Naive thymus-derived CD4-positive, alpha-beta T cell (primary cell): ENCODE measurements around the gene ACBD6. TPM values are rescaled to one million over a fixed set of nuclear protein-coding genes. Genes with fewer than 3 reads are reported as not detected.

Experiments used
- ATAC-seq: fragments of 150-1000 bp; cut with Tn5 transposase; 2 replicates; pipeline ENCODE4 v1.10.0; 2021; ENCODE audit warnings: mild to moderate bottlenecking, moderate library complexity
- CTCF ChIA-PET: fragments of 350-600 bp; sonication (Branson Sonifier 250); formaldehyde crosslinking; loops from one replicate; lab custom pipeline; 2021; ENCODE audit warnings: antibody characterized with exemption; lab: Charles Lee
- POLR2A ChIA-PET: fragments of 350-600 bp; sonication (Branson Sonifier 250); formaldehyde crosslinking; loops from one replicate; lab custom pipeline; 2021; ENCODE audit warnings: antibody characterized with exemption, inconsistent platforms; lab: Charles Lee
- DNase-seq, 9 donors: peaks; one replicate each; pipeline versions ENCODE4 v3.0.0 to v3.0.0-alpha.2; 2020 to 2022; ENCODE audit warnings: mixed read lengths in 1 of 9
- H3K27ac ChIP-seq: one replicate; pipeline ENCODE4 v1.7.0; 2013; ENCODE audit warnings: mild to moderate bottlenecking, low read depth, low read length, moderate library complexity
- H3K27me3 ChIP-seq, 2 donors: one replicate each; pipeline ENCODE4 v1.7.0; 2013; ENCODE audit warnings: low read length in 2 of 2, mild to moderate bottlenecking in 2 of 2, moderate library complexity in 2 of 2; ENCODE audit not compliant: control insufficient read depth in 2 of 2, insufficient read depth in 2 of 2
- H3K36me3 ChIP-seq, 3 experiments: 1 replicate in 2 of 3; 2 replicates in 1 of 3; pipeline ENCODE4 v1.7.0; 2013; ENCODE audit warnings: low read length in 3 of 3, mild to moderate bottlenecking in 3 of 3, moderate library complexity in 1 of 3; ENCODE audit not compliant: insufficient read depth in 3 of 3, control insufficient read depth in 2 of 3
- H3K4me1 ChIP-seq, 2 donors: one replicate each; pipeline ENCODE4 v1.7.0; 2013; ENCODE audit warnings: low read length in 2 of 2, mild to moderate bottlenecking in 2 of 2, moderate library complexity in 1 of 2; ENCODE audit not compliant: control insufficient read depth in 2 of 2, insufficient read depth in 2 of 2
- H3K4me3 ChIP-seq: 2 replicates; pipeline ENCODE4 v1.7.0; 2013; ENCODE audit warnings: mild to moderate bottlenecking, low read length
- H3K9me3 ChIP-seq, 3 experiments: 1 replicate in 2 of 3; 2 replicates in 1 of 3; pipeline ENCODE4 v1.7.0; 2013; ENCODE audit warnings: low read length in 3 of 3; ENCODE audit not compliant: control insufficient read depth in 2 of 3
- H3K27ac Mint-ChIP-seq, 9 donors: one replicate each; pipeline ENCODE4 v1.8.0; 2020 to 2022; ENCODE audit warnings: mixed read lengths in 9 of 9, mild to moderate bottlenecking in 8 of 9, moderate library complexity in 5 of 9, inconsistent platforms in 2 of 9
- H3K27me3 Mint-ChIP-seq, 5 donors: one replicate each; pipeline ENCODE4 v1.8.0; 2021 to 2022; ENCODE audit warnings: mixed read lengths in 5 of 5, mild to moderate bottlenecking in 1 of 5
- H3K36me3 Mint-ChIP-seq, 5 donors: one replicate each; pipeline ENCODE4 v1.8.0; 2020 to 2022; ENCODE audit warnings: mixed read lengths in 5 of 5, mild to moderate bottlenecking in 3 of 5, inconsistent platforms in 1 of 5
- H3K4me1 Mint-ChIP-seq, 7 donors: one replicate each; pipeline ENCODE4 v1.8.0; 2020 to 2022; ENCODE audit warnings: mixed read lengths in 7 of 7, mild to moderate bottlenecking in 3 of 7, inconsistent platforms in 1 of 7
- H3K4me3 Mint-ChIP-seq, 10 donors: one replicate each; pipeline ENCODE4 v1.8.0; 2020 to 2022; ENCODE audit warnings: mild to moderate bottlenecking in 10 of 10, mixed read lengths in 10 of 10, moderate library complexity in 6 of 10, inconsistent platforms in 2 of 10
- H3K9me3 Mint-ChIP-seq, 11 donors: one replicate each; pipeline ENCODE4 v1.8.0; 2020 to 2022; ENCODE audit warnings: mixed read lengths in 11 of 11, mild to moderate bottlenecking in 4 of 11, inconsistent platforms in 1 of 11, moderate library complexity in 1 of 11
- intact Hi-C, 2 donors: fragments of 100-400 bp; cut with micrococcal nuclease; formaldehyde crosslinking; loops; one replicate each; pipeline ENCODE4 v1.15.1; 2023
- polyA plus RNA-seq, 2 donors: library from polyadenylated mRNA; unstranded; fragments of 300-500 nt; fragmentation: Illumina TruSeq; gene quantifications; one replicate each; pipeline ENCODE4 v1.2.3, GENCODE V29; 2021
- total RNA-seq, 6 experiments: library from RNA in 5 of 6; stranded (reverse) in 5 of 6; gene quantifications; 1 replicate in 5 of 6; 2 replicates in 1 of 6; pipeline ENCODE4 v1.2.3 and lab custom pipeline; 2021 to 2026

ACBD6 gene
- total and polyA plus RNA-seq, 7 experiments from 2014 or later, result 44.2 to 75.7 (median 47.3) TPM

DNA sequence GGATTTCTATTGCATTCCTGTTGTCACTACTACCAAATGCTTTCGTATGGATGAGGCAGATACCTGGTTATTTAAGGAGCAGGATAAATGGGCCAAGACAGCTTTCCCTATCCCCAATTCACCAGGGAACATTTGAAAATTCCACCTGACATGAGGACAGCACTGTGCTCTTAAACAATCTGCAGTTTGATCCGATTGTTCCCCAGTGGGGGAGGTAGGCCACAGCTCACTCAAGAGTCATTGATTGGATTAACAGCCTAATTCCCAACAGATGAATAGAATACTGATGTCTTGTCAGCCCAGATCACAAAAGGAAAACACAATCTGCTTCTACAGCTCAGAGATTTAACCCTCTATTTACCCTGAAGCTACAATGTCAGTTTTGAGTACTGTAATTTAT is 148.4 kb downstream of the ACBD6 start:
- POLR2A ChIA-PET, result no interaction called here
- Histone ChIP-seq H3K9me3 (no peaks in the 10 kb centered on the region), H3K27ac (no peak overlapping the region), H3K36me3 (no peaks in the 10 kb centered on the region), H3K4me1 (no peaks in the 10 kb centered on the region), H3K4me3 (no peak overlapping the region), H3K27me3 (no peaks in the 10 kb centered on the region)
- CTCF ChIA-PET, result no interaction called here
- DNase-seq (no peak), ATAC-seq (no peak)
- H3K4me1 Mint-ChIP-seq, result peaks cover 0 to 17% (median 10%) of the 10 kb centered on the region in 7 donors
- H3K27me3 Mint-ChIP-seq, result no peaks in the 10 kb centered on the region
- intact Hi-C loops, result no loop called here
- peaks cover 0 to 5% (median 0%) of the 10 kb centered on the region in 11 donors for H3K9me3 Mint-ChIP-seq
- H3K27ac Mint-ChIP-seq, result no peak overlapping the region
- peaks cover 0 to 20% (median 17%) of the 10 kb centered on the region in 5 donors for H3K36me3 Mint-ChIP-seq
- no peak overlapping the region for H3K4me3 Mint-ChIP-seq

DNA sequence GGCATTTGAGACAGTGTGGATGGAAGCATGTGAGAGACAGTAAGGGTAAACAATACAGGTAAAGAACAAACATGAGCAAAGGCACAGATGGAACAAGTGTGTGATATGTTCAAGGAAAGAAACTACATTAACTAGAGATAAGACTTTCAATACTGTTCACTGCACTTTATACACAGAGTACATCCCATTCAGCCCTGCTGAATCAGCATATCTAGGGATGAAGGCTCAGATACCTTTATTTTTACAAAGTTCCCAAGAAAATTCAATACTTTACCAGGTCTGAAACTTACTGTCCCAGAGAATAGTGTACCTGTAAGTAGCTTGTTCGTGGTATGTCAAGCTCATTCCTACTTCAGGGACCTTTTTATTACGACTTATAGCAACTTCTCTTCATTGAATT is 149.8 kb downstream of the ACBD6 start:
- Mint-ChIP-seq H3K4me1 (peaks cover 0 to 22% (median 12%) of the 10 kb centered on the region in 7 donors), H3K27ac (no peak overlapping the region), H3K36me3 (peaks cover 0 to 26% (median 22%) of the 10 kb centered on the region in 5 donors), H3K27me3 (no peaks in the 10 kb centered on the region), H3K9me3 (peaks cover 0 to 5% (median 0%) of the 10 kb centered on the region in 11 donors), H3K4me3 (no peak overlapping the region)
- no peaks in the 10 kb centered on the region for H3K36me3 ChIP-seq
- no peak overlapping the region for H3K27ac ChIP-seq
- no peaks in the 10 kb centered on the region for H3K4me1 ChIP-seq
- POLR2A ChIA-PET, result no interaction called here
- no peaks in the 10 kb centered on the region for H3K27me3 ChIP-seq
- CTCF ChIA-PET, result no interaction called here
- no peaks in the 10 kb centered on the region for H3K9me3 ChIP-seq
- intact Hi-C loops, result no loop called here
- no peak for DNase-seq
- no peak overlapping the region for H3K4me3 ChIP-seq
- no peak for ATAC-seq

DNA sequence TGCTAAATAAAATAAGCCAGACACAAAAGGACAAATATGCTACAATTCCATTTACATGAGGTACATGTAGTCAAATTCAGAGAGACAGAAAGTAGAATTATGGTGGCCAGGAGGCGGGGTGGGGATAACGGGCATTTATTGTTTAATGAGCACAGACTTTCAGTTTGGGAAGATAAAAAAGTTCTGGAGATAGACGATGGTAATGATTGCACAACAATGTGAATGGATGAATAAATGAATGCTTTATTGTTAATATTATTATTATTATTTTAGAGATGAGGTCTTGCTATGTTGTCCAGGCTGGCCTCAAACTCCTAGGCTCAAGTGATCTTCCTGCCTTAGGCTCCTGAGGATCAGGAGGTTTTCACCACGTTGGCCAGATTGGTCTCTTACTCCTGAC is 150.4 kb downstream of the ACBD6 start:
- no peaks in the 10 kb centered on the region for H3K36me3 ChIP-seq
- no peaks in the 10 kb centered on the region for H3K27me3 ChIP-seq
- no peak overlapping the region for H3K4me3 Mint-ChIP-seq
- H3K36me3 Mint-ChIP-seq, result peaks cover under 1 to 23% (median 19%) of the 10 kb centered on the region in 5 donors
- H3K4me3 ChIP-seq, result no peak overlapping the region
- POLR2A ChIA-PET, result no interaction called here
- no peak for DNase-seq
- CTCF ChIA-PET, result no interaction called here
- no peak for ATAC-seq
- H3K4me1 ChIP-seq, result no peaks in the 10 kb centered on the region
- intact Hi-C loops, result no loop called here
- H3K27ac Mint-ChIP-seq, result peak overlapping the region in 1 of 9 donors; percentile 9
- H3K27me3 Mint-ChIP-seq, result no peaks in the 10 kb centered on the region
- H3K27ac ChIP-seq, result no peak overlapping the region
- peaks cover 0 to 5% (median 2%) of the 10 kb centered on the region in 11 donors for H3K9me3 Mint-ChIP-seq
- H3K4me1 Mint-ChIP-seq, result peaks cover 0 to 19% (median 11%) of the 10 kb centered on the region in 7 donors
- H3K9me3 ChIP-seq, result no peaks in the 10 kb centered on the region

GRCh38 chr1:180345148-180345547 is 157.2 kb downstream of the ACBD6 start:
- H3K27ac Mint-ChIP-seq, result no peak overlapping the region
- H3K27me3 Mint-ChIP-seq, result no peaks in the 10 kb centered on the region
- H3K9me3 ChIP-seq, result no peaks in the 10 kb centered on the region
- H3K4me3 ChIP-seq, result no peak overlapping the region
- H3K27me3 ChIP-seq, result no peaks in the 10 kb centered on the region
- H3K36me3 Mint-ChIP-seq, result peaks cover 4 to 46% (median 32%) of the 10 kb centered on the region in 5 donors
- peaks cover 0 to 11% (median 7%) of the 10 kb centered on the region in 11 donors for H3K9me3 Mint-ChIP-seq
- H3K36me3 ChIP-seq, result no peaks in the 10 kb centered on the region
- no peak overlapping the region for H3K4me3 Mint-ChIP-seq
- no peaks in the 10 kb centered on the region for H3K4me1 ChIP-seq
- ChIA-PET CTCF (interaction anchor here (0.6 kb wide), 1 partner anchor 632 kb away, joined by 3 read pairs; no protein-coding TSS in a partner anchor), POLR2A (no interaction called here)
- H3K4me1 Mint-ChIP-seq, result peaks cover 0 to 37% (median 18%) of the 10 kb centered on the region in 7 donors
- H3K27ac ChIP-seq, result no peak overlapping the region
- ATAC-seq (no peak), DNase-seq (no peak)
- intact Hi-C loops, result no loop called here

DNA sequence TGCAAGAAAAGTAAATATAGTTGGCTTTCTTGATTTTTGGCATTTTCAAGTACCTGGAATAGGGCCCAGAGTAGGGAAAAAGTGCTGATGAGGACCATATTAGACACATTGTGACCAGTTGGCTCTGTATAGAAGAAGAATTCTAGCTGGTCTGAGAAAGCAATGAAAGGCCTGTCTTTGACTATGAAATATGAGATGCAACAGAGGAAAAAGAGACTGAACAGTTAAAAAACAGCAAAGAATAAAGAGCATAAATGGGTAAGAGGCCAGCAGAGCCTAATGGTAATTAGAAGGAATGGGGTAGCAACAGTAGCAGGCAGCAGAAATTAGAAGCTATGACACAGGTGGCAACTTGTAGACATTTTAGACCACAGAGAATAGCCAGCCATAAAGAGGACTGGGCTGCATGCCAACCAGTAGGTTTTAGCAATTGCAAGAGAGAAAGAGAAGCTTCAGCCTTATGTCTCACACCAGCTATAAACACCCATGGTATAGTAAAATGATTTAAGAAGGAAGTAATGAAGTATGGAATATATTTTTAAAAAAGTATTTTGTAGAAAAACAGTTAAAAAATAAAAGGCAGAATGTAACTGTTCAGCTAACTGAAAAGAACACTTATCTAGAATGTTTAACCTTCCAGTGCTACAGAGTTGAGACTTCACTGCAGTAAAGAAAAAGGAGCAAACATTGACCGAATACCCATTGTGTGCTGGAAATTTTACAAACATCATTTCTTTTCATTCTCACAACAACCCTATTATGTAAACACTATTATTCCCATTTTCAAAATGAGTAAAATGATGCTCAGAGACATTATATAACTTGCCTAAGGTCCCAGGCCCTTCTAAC is 158.2 kb downstream of the ACBD6 start:
- Histone ChIP-seq H3K36me3 (no peaks in the 10 kb centered on the region), H3K4me1 (no peaks in the 10 kb centered on the region), H3K27me3 (no peaks in the 10 kb centered on the region), H3K27ac (no peak overlapping the region), H3K9me3 (no peaks in the 10 kb centered on the region), H3K4me3 (no peak overlapping the region)
- CTCF ChIA-PET, result no interaction called here
- Mint-ChIP-seq H3K4me1 (peaks cover 0 to 40% (median 22%) of the 10 kb centered on the region in 7 donors), H3K4me3 (no peak overlapping the region), H3K27ac (peak overlapping the region in 1 of 9 donors; percentile 23), H3K9me3 (peaks cover 3 to 18% (median 12%) of the 10 kb centered on the region in 11 donors), H3K36me3 (peaks cover 8 to 49% (median 36%) of the 10 kb centered on the region in 5 donors), H3K27me3 (no peaks in the 10 kb centered on the region)
- POLR2A ChIA-PET, result no interaction called here
- ATAC-seq (no peak), DNase-seq (no peak)
- intact Hi-C loops, result no loop called here

GRCh38 chr1:180327089-180327488 is 175.3 kb downstream of the ACBD6 start:
- Histone ChIP-seq H3K4me1 (no peaks in the 10 kb centered on the region), H3K9me3 (no peaks in the 10 kb centered on the region), H3K4me3 (no peak overlapping the region), H3K36me3 (no peaks in the 10 kb centered on the region), H3K27me3 (no peaks in the 10 kb centered on the region), H3K27ac (no peak overlapping the region)
- intact Hi-C loops, result no loop called here
- POLR2A ChIA-PET, result no interaction called here
- DNase-seq, result no peak
- Mint-ChIP-seq H3K4me3 (no peak overlapping the region), H3K27me3 (no peaks in the 10 kb centered on the region), H3K4me1 (peaks cover 0 to 7% (median 0%) of the 10 kb centered on the region in 7 donors), H3K36me3 (peaks cover 10 to 40% (median 27%) of the 10 kb centered on the region in 5 donors), H3K9me3 (peaks cover 2 to 29% (median 9%) of the 10 kb centered on the region in 11 donors), H3K27ac (no peak overlapping the region)
- ATAC-seq, result no peak
- CTCF ChIA-PET, result no interaction called here
